Mesenchymal stem cell (in vitro differentiated cells and primary cell): ENCODE measurements around the gene ADAMTS7.
A peak's percentile ranks its signal among the peaks of the same experiment; 100 is the strongest.
"Not testable (repeated sequence)": the region's sequence is repeated elsewhere in the genome, so short reads cannot be mapped to it uniquely, and the experiment has no call there.

Experiments
- DNase-seq: peaks from one replicate; pipeline ENCODE4 v3.0.0-alpha.2; 2013
- H2AFZ ChIP-seq: one replicate; pipeline ENCODE4 v1.6.1; 2013; ENCODE audit warnings: low read depth, mild to moderate bottlenecking, control low read depth, inconsistent platforms, low read length, moderate library complexity
- H2AK5ac ChIP-seq: 2 replicates; pipeline ENCODE4 v1.6.1; 2013; ENCODE audit warnings: low read length, moderate library complexity, mild to moderate bottlenecking, inconsistent platforms; ENCODE audit not compliant: severe bottlenecking
- H2BK120ac ChIP-seq: one replicate; pipeline ENCODE4 v1.6.1; 2013; ENCODE audit warnings: low read depth, mild to moderate bottlenecking, inconsistent platforms, low read length, moderate library complexity
- H2BK12ac ChIP-seq, 2 experiments: one replicate each; pipeline ENCODE4 v1.6.1; 2013; ENCODE audit warnings: inconsistent platforms in 2 of 2, low read length in 2 of 2, mild to moderate bottlenecking in 2 of 2, moderate library complexity in 2 of 2, control low read depth in 1 of 2
- H2BK15ac ChIP-seq: one replicate; pipeline ENCODE4 v1.6.1; 2013; ENCODE audit warnings: mild to moderate bottlenecking, low read depth, inconsistent platforms; ENCODE audit not compliant: poor library complexity, severe bottlenecking
- H2BK5ac ChIP-seq: 2 replicates; pipeline ENCODE4 v1.6.1; 2013; ENCODE audit warnings: low read depth, mild to moderate bottlenecking, low read length, control low read depth, inconsistent platforms; ENCODE audit not compliant: poor library complexity, severe bottlenecking
- H3K14ac ChIP-seq, 2 experiments: one replicate each; pipeline ENCODE4 v1.6.1; 2013; ENCODE audit warnings: inconsistent platforms in 2 of 2, low read length in 2 of 2, control low read depth in 1 of 2, mild to moderate bottlenecking in 1 of 2, moderate library complexity in 1 of 2
- H3K18ac ChIP-seq, 2 experiments: one replicate each; pipeline ENCODE4 v1.6.1; 2013; ENCODE audit warnings: inconsistent platforms in 2 of 2, low read length in 2 of 2, control low read depth in 1 of 2, low read depth in 1 of 2, mild to moderate bottlenecking in 1 of 2
- H3K23ac ChIP-seq, 2 experiments: one replicate each; pipeline ENCODE4 v1.6.1; 2013; ENCODE audit warnings: inconsistent platforms in 2 of 2, low read length in 2 of 2, mild to moderate bottlenecking in 2 of 2, moderate library complexity in 2 of 2, control low read depth in 1 of 2
- H3K27ac ChIP-seq: 2 replicates; pipeline ENCODE4 v1.5.1; 2013; ENCODE audit warnings: mild to moderate bottlenecking, moderate library complexity, low read length, control low read depth, inconsistent platforms; ENCODE audit not compliant: poor library complexity, severe bottlenecking
- H3K27me3 ChIP-seq, 2 experiments: 2 replicates each; pipeline versions ENCODE4 v1.6.1 to v1.7.0; 2013; ENCODE audit warnings: low read length in 2 of 2, mild to moderate bottlenecking in 2 of 2, moderate library complexity in 2 of 2, control low read depth in 1 of 2, inconsistent platforms in 1 of 2; ENCODE audit not compliant: control insufficient read depth in 1 of 2, insufficient read depth in 1 of 2
- H3K36me3 ChIP-seq, 2 experiments: 2 replicates each; pipeline versions ENCODE4 v1.6.1 to v1.7.0; 2013; ENCODE audit warnings: low read length in 2 of 2, control low read depth in 1 of 2, inconsistent platforms in 1 of 2, low read depth in 1 of 2, mild to moderate bottlenecking in 1 of 2; ENCODE audit not compliant: insufficient read depth in 2 of 2, control insufficient read depth in 1 of 2
- H3K4ac ChIP-seq, 2 experiments: one replicate each; pipeline ENCODE4 v1.6.1; 2013; ENCODE audit warnings: inconsistent platforms in 2 of 2, low read length in 2 of 2, mild to moderate bottlenecking in 2 of 2, moderate library complexity in 2 of 2, control low read depth in 1 of 2, low read depth in 1 of 2
- H3K4me1 ChIP-seq: 2 replicates; pipeline ENCODE4 v1.6.1; 2013; ENCODE audit warnings: low read depth, low read length, control low read depth; ENCODE audit not compliant: control insufficient read depth, insufficient read depth
- H3K4me2 ChIP-seq: 2 replicates; pipeline ENCODE4 v1.6.1; 2013; ENCODE audit warnings: low read length, mild to moderate bottlenecking, inconsistent platforms; ENCODE audit not compliant: poor library complexity, severe bottlenecking
- H3K4me3 ChIP-seq, 2 experiments: 2 replicates each; pipeline versions ENCODE4 v1.5.1 to v1.7.0; 2013; ENCODE audit warnings: low read length in 2 of 2, mild to moderate bottlenecking in 2 of 2, control low read depth in 1 of 2, low read depth in 1 of 2; ENCODE audit not compliant: insufficient read depth in 1 of 2
- H3K79me1 ChIP-seq: replicated peaks from 2 replicates; pipeline ENCODE4 v1.6.1; 2013; ENCODE audit warnings: mild to moderate bottlenecking, control low read depth, low read length, inconsistent platforms; ENCODE audit not compliant: poor library complexity, severe bottlenecking
- H3K9ac ChIP-seq: 2 replicates; pipeline ENCODE4 v1.7.0; 2013; ENCODE audit warnings: mild to moderate bottlenecking, low read length, moderate library complexity
- H3K9me3 ChIP-seq: 2 replicates; pipeline ENCODE4 v1.7.0; 2013; ENCODE audit warnings: mild to moderate bottlenecking, low read length; ENCODE audit not compliant: control insufficient read depth
- H4K8ac ChIP-seq: one replicate; pipeline ENCODE4 v1.6.1; 2013; ENCODE audit warnings: inconsistent platforms, mild to moderate bottlenecking, low read length, moderate library complexity
- H4K91ac ChIP-seq: one replicate; pipeline ENCODE4 v1.6.1; 2013; ENCODE audit warnings: mild to moderate bottlenecking, low read length, inconsistent platforms
- WGBS: methylation state at CpG from one replicate; pipeline ENCODE4 v1.1.7; 2013; ENCODE audit warnings: mixed read lengths; 5-methylcytosine and 5-hydroxymethylcytosine counted together

ADAMTS7 gene

GRCh38 chr15:78734451-78735064 lies 76.7 kb downstream of the ADAMTS7 start:
- H2BK120ac ChIP-seq: no peak overlapping the region
- no peak overlapping the region for H3K18ac ChIP-seq
- H2BK5ac ChIP-seq: no peak overlapping the region
- no peaks in the 10 kb centered on the region for H3K79me1 ChIP-seq
- DNase-seq: no peak
- H4K8ac ChIP-seq: no peak overlapping the region
- no peaks in the 10 kb centered on the region for H3K9me3 ChIP-seq
- H2AK5ac ChIP-seq: no peak overlapping the region
- H2BK12ac ChIP-seq: no peak overlapping the region
- no peaks in the 10 kb centered on the region for H3K4me1 ChIP-seq
- no peak overlapping the region for H4K91ac ChIP-seq
- H2AFZ ChIP-seq: no peak overlapping the region
- no peak overlapping the region for H2BK15ac ChIP-seq
- no peak overlapping the region for H3K9ac ChIP-seq
- H3K4me2 ChIP-seq: no peak overlapping the region
- no peaks in the 10 kb centered on the region for H3K36me3 ChIP-seq
- no peak overlapping the region for H3K4ac ChIP-seq
- no peak overlapping the region for H3K23ac ChIP-seq
- WGBS: 84% methylated on average over 8 of the region's 8 CpGs
- H3K4me3 ChIP-seq: no peak overlapping the region
- no peak overlapping the region for H3K14ac ChIP-seq
- H3K27me3 ChIP-seq: peaks cover 17 to 29% of the 10 kb centered on the region in 2 experiments
- H3K27ac ChIP-seq: no peak overlapping the region

GRCh38 chr15:78732634-78733033 lies 78.6 kb downstream of the ADAMTS7 start:
- Histone ChIP-seq H2BK12ac (no peak overlapping the region), H2AK5ac (no peak overlapping the region), H3K4me3 (no peak overlapping the region), H2BK15ac (no peak overlapping the region), H3K27ac (no peak overlapping the region), H3K4ac (no peak overlapping the region), H2BK5ac (no peak overlapping the region), H3K27me3 (peaks cover 17 to 29% of the 10 kb centered on the region in 2 experiments), H3K9me3 (no peaks in the 10 kb centered on the region), H3K4me2 (no peak overlapping the region), H3K14ac (no peak overlapping the region), H3K36me3 (no peaks in the 10 kb centered on the region), H3K23ac (no peak overlapping the region), H2BK120ac (no peak overlapping the region), H3K9ac (no peak overlapping the region), H2AFZ (no peak overlapping the region), H3K4me1 (peaks cover 1% of the 10 kb centered on the region), H3K18ac (no peak overlapping the region), H3K79me1 (no peaks in the 10 kb centered on the region), H4K91ac (no peak overlapping the region), H4K8ac (no peak overlapping the region)
- 70% methylated on average over 2 of the region's 2 CpGs for WGBS
- no peak for DNase-seq

- no peak overlapping the region for H4K91ac ChIP-seq
- WGBS: 96% methylated on average over 6 of the region's 6 CpGs
- H3K9ac ChIP-seq: no peak overlapping the region
- H2AK5ac ChIP-seq: no peak overlapping the region
- H3K9me3 ChIP-seq: no peaks in the 10 kb centered on the region
- peaks cover 17 to 29% of the 10 kb centered on the region in 2 experiments for H3K27me3 ChIP-seq
- DNase-seq: no peak
- no peak overlapping the region for H2AFZ ChIP-seq
- H3K23ac ChIP-seq: no peak overlapping the region
- H2BK15ac ChIP-seq: no peak overlapping the region
- H3K4me2 ChIP-seq: no peak overlapping the region
- no peak overlapping the region for H3K4ac ChIP-seq
- H3K4me1 ChIP-seq: peaks cover 8% of the 10 kb centered on the region
- H3K27ac ChIP-seq: no peak overlapping the region
- no peak overlapping the region for H3K14ac ChIP-seq
- no peak overlapping the region for H2BK120ac ChIP-seq
- no peaks in the 10 kb centered on the region for H3K79me1 ChIP-seq
- H3K18ac ChIP-seq: no peak overlapping the region
- no peak overlapping the region for H3K4me3 ChIP-seq
- H3K36me3 ChIP-seq: no peaks in the 10 kb centered on the region
- H2BK5ac ChIP-seq: no peak overlapping the region
- H4K8ac ChIP-seq: no peak overlapping the region
- no peak overlapping the region for H2BK12ac ChIP-seq
Observed at GRCh38 chr15:78730955-78731354, 80.3 kb downstream of the ADAMTS7 start.

- no CpG with 5 or more reads among the region's 1 CpG for WGBS
- H3K9me3 ChIP-seq, H3K14ac ChIP-seq, H2AFZ ChIP-seq, H2BK15ac ChIP-seq, H3K4me3 ChIP-seq, H3K79me1 ChIP-seq, H2BK120ac ChIP-seq, H4K8ac ChIP-seq, H3K9ac ChIP-seq, H2AK5ac ChIP-seq, H4K91ac ChIP-seq, H3K4me2 ChIP-seq, H3K4ac ChIP-seq, H2BK5ac ChIP-seq, H3K27ac ChIP-seq, H2BK12ac ChIP-seq, H3K4me1 ChIP-seq, H3K18ac ChIP-seq, H3K36me3 ChIP-seq, H3K23ac ChIP-seq: not testable (repeated sequence)
- H3K27me3 ChIP-seq: peaks cover 0 to 11% of the 10 kb centered on the region in 2 experiments
- DNase-seq: peak; percentile 35
Observed at GRCh38 chr15:78728427-78728826, 82.8 kb downstream of the ADAMTS7 start.
